NK-92 (cell line): ENCODE results near the gene IL1RAPL2.
"Not testable (repeated sequence)": the region's sequence is repeated elsewhere in the genome, so short reads cannot be mapped to it uniquely, and the experiment has no call there.

Experiments
- DNase-seq: peaks from one replicate; lab custom pipeline; 2025; ENCODE audit not compliant: unreplicated experiment; lab: John Stamatoyannopoulos, UW

IL1RAPL2 gene

DNA sequence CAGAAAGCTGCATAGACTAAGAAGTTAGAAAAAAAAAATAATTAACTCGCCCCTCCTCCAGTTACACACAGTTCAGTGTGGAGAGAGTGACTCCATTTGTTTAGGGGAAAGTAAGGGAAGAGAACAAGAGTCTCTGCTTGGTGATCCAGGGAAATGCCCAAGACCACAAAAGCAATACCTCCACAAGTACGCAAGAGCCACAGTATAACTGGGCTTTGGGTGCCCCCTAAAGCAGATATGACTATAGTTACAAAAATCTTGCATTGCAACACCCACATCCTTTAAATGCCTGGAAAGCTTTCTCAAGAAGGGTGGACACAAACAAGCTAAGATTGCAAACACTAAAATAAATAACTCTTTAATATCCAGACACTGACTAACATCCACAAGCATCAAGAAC is 1092.1 kb downstream of the IL1RAPL2 start:
- DNase-seq: no peak

DNA sequence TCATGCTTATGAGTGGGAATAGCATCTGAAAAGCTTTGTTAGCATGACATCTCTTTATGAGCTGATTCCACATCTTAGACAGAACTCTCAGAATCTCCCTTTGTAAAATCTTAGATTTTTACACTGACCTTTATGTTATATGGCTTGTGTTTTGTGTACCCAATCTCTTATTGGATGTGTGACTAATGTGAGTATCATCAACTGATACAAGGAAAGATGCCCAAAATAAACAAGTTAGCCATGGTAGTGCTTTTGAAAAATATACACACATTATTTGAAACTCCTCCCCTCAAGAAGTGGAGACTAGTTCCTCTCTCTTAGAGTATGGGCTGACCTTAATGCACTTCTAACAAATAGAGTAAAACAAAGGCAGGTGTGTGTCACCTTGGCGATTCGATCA is 1096.2 kb downstream of the IL1RAPL2 start:
- DNase-seq: no peak

DNA sequence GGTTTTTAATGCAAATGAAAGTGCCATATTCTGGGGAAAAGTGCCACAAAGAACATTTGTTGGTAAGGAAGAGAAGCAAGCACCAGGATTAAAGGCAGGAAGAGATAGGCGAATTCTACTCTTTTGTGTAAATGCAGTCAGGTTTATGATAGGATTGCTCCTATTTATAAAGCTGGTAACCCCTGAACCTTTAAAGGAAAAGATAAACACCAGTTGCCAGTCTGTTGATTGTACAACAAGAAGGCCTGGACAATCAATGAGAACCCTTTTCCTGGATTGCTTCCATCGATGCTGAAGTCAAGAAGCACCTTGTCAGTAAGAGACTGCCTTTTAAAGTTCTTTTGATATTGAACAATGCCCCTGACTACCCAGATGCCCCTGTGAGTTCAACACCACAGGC is 1098.2 kb downstream of the IL1RAPL2 start:
- no peak for DNase-seq

DNA sequence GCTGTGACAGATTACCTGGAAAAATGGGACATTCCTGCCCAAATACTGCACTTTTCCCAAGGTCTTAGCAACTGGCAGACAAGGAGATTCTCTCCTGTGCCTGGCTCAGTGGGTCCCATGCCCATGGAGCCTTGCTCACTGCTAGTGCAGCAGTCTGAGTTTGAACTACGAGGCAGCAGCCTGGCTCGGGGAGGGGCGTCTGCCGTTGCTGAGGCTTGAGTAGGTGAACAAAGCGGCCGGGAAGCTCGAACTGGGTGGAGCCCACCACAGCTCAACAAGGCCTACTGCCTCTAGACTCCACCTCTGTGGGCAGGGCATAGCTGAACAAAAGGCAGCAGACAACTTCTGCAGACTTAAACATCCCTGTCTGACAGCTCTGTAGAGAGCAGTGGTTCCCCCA is 1118.3 kb downstream of the IL1RAPL2 start:
- not testable (repeated sequence) for DNase-seq

DNA sequence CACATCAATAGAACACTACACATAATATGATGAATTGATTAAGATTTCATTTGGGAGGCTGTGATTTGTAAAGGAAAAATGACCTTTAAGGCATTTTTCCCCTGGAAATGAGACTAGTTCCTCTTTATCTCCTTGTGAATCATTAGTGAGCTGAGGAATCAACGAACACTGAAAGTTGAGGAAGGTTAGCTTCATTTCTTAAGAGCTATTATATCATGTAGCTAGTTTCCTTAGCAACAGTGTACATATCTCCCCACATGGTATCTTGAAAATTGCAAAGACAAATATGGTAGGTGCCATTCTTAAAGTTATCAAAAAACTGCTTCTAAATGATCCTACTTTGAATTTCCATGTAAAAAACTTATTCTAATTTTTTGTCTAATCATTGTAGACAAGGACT is 1128.8 kb downstream of the IL1RAPL2 start:
- no peak for DNase-seq

DNA sequence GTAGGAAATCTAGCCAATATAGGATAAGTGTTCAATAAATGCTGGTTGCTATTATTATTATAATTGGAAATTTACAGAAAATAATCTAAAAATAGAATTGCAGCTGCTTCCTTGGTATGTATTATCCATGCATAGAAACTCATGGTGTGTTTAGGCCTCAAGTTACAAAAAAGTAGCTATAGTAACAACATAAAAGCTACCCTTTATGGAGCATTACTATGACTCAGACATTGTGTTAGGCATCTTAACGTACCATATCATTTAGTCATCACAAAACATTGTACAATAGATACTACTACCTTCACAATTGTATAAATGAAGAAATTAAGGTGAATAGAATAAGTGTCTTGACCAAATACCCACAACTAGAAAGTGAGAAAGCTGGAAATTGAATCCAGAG is 1129.5 kb downstream of the IL1RAPL2 start:
- no peak for DNase-seq

DNA sequence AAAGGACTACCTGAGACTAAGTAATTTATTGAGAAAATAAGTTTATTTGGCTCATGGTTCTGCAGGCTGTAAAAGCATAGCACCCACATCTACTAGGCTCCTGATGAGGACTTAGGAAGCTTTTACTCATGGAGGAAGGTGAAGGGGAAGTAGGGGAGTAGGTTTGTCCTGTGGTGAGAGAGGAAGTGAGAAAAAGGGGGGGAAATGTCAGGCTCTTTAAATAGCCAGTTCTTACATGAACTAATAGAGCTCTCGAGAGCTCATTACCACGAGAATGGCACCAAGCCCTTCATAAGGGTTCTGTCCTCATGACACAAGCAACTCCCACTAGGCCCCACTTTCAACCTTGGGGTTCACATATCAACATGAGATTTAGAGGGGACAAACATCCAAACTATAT is 1130.9 kb downstream of the IL1RAPL2 start:
- no peak for DNase-seq

DNA sequence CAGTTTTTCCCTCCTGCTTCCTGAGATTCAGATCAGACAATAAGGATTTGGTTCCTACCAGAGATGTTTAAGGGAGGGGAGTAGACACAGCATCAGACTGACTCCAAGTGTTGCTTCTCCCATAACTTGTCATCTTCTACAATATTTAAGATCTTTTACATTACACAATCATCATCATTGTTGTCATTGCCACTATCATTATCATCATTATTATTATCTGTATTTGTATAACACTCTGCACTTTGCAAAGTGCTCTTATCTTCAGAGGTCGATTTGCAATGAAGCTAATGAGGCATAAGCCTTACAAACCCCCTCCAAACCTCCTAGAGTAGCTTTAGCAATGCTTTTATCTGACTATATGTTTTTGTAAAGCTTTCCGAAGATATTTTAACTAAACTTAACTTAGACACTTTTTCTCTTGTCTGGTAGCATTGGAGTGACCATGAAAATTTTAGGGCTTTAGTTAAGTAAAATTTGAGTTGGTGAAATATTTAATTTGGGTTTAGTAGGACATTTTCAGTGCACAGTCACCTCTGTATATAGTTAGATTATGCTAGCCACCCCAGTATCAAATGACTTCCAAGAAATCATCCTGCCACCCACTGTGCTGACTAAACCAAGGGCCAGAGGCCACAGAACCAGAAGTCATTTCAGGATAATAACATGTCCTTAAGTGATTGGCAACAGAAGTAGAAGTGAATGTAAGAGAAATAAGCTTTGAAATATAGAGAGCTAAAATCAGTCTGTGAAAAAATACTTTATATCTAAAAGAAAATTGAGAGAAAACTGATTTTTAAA is 1132.2 kb downstream of the IL1RAPL2 start:
- DNase-seq: no peak

DNA sequence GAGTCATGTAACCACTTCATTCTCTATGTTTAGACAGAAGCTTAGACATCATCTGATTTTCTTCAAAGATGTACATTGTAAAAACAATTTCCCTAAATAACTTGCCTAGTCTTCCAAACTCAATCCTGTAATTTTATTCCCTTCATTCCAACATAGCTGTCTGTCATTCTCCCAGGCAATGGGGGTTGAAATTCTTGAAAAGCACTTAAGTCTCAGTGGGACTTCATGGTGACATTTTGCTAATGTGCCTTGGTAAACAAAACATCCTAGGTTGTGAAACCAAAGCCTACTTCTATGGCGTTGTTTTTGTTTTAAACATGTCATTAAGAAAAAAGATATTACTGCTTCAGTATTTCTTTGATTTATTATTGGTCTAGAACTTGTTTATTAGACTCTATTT is 1134.3 kb downstream of the IL1RAPL2 start:
- DNase-seq: no peak

DNA sequence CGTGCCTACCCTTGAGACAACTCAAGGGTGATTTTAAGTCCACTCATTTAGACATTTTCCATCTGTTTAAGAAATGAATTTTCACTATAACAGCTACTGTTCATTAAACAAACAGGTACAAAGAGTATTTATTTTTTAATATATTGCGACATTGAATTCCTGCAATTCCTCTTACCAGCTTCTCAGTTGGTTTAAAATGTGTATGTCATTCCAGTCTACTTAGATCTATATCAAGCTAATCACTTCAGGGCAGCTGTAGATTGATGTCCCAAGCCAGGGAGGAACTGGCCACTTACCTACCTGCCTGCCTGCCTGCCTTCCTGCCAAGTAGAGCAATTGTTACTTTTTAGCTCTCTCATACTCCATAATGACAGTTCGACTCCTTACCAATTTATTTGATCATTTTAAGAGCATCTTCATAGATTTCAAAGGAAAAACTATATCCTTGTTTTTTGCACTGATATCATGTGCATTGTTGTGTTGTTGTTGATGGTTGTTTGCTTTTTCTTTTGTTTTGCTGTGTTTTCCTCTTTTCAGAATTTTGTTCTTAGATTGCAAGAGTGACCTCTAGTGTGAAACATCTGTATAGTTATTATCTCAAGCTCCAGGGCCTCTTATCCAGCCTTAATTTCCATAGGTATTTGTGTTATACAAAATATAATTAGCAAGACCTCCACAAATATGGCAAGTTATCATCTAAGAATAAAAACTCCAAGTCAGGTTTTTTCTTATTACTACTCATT is 1135.5 kb downstream of the IL1RAPL2 start:
- DNase-seq: no peak

DNA sequence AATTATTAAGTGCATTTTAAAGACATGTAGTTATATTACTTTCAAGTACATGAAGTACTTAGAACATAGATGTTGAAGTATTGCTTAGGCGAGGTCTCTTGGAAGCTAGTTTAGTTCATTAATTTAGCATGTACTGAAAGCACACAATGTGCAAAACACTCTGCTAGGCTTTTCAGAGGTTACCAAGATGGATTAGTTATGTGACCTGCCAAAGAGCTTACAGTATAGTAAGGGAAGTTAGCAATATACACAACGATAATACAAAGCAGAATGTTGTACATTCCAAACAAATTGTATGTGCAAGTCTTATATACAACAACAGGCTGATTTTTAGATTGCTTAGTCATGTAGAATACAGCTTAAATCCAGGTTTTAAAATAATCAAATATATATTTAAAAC is 1137.9 kb downstream of the IL1RAPL2 start:
- no peak for DNase-seq

DNA sequence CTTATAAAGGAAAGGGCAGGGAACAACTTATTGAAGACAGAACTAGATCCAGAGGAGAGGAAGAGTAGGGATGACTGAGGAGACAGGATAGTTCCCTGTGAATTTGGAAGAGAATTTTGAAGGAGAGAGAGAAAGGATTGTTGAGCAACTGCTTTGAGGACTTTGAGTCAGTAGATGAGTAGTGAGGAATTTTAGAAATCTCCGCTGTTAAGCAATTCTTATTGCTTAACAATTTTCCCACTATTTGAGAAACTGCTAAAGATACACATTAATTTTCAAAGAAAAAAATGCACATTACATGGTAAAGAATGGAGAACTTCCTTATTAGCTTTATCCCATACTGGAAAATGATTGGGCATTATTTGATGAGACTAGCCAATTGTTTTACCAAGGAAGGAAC is 1140.0 kb downstream of the IL1RAPL2 start:
- no peak for DNase-seq

DNA sequence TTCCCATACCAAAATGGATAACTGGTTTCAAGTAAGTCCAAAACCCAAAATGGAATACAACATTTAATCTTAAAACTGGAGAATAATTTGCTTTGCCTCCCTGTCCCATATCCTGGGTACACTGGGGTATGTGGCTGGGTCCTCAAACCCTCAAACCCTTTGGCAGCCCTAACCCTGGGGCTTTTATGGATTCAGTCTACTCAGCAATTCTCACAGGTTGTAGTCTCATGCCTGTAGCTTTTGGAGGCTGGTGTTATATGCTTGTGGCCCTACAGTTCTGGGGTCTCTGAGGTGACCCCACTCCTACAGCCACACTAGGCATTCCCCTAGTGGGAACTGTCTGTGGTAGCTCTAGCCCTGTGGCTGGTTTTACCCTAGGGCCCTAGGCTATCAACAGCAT is 1145.8 kb downstream of the IL1RAPL2 start:
- DNase-seq: no peak

DNA sequence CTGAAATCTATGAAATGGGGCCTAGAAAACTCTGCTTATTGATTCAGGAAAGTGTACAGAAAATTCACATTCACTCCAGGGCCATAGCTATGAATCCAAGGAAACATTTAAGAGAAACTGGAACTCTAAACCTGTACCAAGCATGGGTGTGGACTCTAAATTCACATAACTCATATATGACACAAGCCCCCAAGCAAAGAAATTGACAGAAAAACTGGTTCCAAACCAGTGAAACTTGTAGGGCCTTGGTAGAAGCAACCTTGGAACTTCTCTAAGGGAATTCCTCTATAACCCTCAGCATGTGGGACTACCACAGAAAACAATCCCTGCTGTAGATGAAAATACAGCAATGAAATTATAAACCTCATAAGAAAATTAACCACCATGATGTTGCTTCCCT is 1149.7 kb downstream of the IL1RAPL2 start:
- no peak for DNase-seq

DNA sequence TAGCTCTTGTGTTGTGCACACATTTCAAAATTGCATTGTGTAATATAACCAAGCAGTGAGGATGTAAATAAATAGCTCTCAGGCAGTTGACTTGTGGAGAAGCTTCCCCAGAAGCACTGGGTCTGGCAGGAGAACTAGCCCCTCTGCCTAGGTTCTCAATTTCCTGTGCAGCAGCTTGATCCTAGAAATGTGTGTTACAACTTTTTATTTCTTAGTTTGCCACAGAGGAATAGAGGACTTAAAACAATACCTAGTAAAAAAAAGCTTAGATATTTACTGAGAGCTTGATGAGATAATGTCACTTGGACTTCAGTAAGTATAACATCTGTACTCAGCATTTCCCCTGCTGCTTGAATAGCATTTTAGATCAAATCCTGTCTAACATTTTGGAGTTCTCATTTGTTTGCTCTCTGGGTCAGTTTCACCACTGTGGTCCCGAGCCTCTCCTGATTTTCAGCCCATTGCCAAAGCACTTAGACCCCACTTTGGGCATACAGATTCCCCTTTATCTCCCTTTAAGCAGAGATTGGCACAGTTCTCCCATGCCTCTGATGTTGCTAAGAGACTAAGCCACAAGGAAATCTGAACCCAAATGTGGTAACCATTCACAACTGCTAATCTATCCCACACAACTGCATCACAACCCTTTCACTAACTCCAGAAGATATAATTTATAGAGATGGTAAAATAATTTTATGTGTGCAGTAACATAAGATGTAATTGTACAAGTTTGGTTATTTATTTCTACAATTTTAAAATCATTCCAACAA is 1158.2 kb downstream of the IL1RAPL2 start:
- no peak for DNase-seq

DNA sequence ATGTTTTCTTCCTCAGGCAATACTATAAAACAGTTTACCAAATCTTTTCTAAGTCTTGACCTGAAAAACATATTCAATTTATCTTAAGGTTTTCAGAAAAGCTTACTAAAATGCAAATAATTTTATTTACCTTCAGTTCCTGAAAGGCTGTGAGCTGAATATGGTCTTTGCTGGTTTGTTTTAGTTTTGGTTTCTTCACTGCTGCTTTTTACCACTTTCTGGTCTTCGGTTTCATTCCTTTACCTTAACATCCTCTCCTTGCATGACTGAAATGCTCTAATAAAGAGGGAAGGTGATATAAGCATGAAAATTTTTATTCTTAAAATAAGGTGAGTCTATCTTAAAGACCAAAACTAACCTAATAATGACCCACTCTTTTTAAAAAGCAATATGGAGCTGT is 1159.2 kb downstream of the IL1RAPL2 start:
- DNase-seq: no peak

DNA sequence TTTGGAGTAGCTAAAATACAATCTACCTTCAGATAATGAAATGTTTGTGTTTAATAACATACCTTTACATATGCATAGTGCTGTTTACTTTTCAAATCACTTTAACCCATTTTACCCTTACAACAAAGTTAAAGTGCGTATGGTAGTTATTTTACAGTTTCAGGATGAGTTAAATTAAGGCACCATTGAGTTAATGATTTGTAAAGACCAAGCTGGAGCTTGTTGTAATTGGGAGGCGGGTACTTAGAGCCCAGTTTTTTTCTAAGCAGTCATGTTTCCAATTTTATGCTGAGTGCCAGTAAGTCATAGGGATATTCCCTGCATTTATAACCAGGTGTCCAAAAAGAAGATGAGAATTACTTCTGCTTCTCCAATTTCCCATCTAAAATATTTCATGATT is 1172.2 kb downstream of the IL1RAPL2 start:
- DNase-seq: no peak

DNA sequence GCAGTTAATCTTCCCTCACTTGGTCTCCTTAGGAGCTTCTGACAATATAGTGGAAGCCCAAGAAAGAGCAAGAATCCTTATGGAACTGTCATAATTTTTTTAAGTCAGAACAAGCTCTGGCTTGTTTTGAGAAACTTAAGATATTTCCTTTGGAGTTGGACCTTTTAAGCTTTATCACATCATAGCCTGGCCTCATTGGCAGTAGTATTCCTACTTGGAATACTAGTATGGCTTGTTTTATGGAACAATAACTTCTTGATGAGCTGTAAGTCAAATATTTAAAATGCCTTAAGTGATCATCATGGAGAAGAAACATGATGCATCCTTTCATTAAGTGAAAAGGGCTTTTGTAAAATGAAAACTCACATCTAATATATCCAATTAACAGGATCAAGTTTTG is 1178.3 kb downstream of the IL1RAPL2 start:
- DNase-seq: no peak

DNA sequence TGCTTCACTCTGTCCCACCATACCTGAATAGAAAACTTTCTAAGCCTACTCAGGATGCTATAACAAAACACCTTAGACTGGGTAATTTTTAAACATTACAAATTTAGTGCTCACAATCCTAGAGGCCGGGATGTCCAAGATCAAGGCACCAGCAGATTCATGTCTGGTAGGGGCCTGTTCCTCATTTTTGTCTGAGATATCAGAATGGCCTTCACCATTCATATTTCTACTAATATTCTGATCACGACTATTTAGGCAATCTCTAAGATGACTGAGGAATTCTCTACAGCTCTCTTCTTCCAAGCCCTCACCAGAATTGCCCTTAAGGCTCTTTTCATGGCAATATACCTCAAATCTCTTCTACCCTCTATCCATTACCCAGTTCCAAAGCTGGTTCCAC is 1178.9 kb downstream of the IL1RAPL2 start:
- DNase-seq: no peak

DNA sequence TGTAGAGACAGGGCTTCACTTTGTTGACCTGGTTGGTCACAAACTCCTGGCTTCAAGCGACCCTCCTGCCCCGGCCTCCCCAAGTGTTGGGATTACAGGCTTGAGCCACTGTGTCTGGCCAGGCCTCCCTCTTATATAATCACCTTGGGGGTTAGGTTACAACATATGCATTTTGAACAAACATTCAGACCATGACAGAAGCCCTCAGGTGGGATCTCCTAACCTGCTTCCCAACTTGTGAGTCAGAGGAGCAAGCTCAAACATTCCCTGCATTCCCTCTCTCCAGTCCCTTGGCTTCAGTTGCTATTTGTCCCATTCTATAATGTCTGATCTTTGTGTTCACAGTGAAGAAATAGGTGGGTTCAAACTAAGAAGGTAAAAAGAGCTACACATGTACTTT is 1179.9 kb downstream of the IL1RAPL2 start:
- DNase-seq: no peak

DNA sequence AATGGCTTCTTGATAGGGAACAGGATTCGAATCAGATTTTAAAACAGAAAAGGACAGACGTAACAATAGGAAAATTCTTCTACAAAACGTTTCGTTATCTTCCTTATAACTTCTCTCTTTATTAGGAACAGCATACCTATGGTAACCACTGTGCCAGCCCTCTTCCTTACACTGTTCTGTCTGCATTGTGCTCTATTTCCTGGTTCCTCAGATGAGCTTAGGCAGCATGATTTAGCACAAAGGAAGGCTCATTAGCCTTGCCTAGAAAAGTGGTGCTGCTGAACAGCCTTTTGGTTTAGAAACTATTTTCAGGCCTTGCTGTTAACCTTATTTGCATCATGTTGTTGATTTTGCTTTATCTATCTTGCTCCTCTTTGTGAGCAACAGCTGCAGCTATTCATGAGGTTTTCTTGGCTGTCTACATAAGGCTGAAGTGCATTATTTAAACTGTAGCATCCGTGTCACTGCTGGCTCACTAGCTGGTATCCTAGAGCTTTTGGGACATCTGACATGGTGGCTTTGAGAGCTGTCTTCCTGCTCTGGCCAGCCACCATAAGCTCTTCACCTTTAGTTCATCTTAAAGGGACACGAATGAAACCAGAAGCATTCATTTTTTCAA is 1186.4 kb downstream of the IL1RAPL2 start:
- DNase-seq: no peak
